ENCODE measurements around the gene HADHB. TPM values are rescaled to one million over a fixed set of nuclear protein-coding genes. Genes with fewer than 3 reads are reported as not detected.

Gene HADHB
- total and polyA plus RNA-seq, 10 of the 15 experiments (the other 5 are each of a cell fraction or from before 2014, with no cell fraction given) = 53.7 to 145 (median 85.5) TPM

DNA sequence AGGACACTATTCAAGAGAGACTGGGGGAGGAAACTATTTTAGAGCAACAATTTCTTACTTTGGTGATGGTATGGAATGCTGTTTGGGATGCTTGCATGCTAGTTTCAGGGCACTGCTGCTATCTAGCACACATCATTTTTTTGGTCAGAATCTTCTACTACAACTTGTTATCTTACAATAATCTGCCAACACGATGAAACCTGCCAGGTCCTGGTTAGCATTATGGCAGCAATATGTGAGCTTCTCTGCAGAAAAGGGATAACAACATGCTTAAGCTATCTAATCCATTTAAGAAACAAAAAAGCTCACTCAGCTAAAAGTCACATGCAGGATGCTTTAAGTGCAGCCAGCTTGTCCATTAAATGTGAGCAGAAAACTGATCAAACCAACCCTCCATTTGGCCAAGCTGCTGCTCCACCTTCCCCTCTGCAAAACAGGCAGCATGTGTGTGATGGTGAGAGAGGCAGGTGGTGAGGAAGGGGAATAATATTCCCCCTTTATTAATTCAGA lies 41.7 kb upstream of the HADHB start:
- H4K20me1 ChIP-seq (ENCODE audit: control insufficient read depth, insufficient read depth) = no peaks in the 10 kb centered on the region
- peaks cover 6% of the 10 kb centered on the region; the same call in 2 of the 3 replicates for H3K9me3 ChIP-seq (replicated peaks; ENCODE audit: control insufficient read depth, insufficient read depth, low read length)
- H3K4me1 ChIP-seq (ENCODE audit: control insufficient read depth, insufficient read depth, low read length) = no peaks in the 10 kb centered on the region
- no peaks in the 10 kb centered on the region for H3K27me3 ChIP-seq (replicated peaks in 1 of 2; ENCODE audit: control insufficient read depth in 2 of 2, insufficient read depth in 2 of 2, low read length in 1 of 2)
- no peak overlapping the region for H2AFZ ChIP-seq (ENCODE audit: control insufficient read depth, low read depth, low read length)
- ChIA-PET POLR2A (no interaction called here), CTCF (no interaction called here), SMC1A (ENCODE audit: uncharacterized antibody, unreplicated experiment) (interaction anchor here (0.6 kb wide), 1 partner anchor 8 kb away, joined by 3 read pairs; no protein-coding TSS in a partner anchor), RAD21 (ENCODE audit: unreplicated experiment) (no interaction called here)
- no peak overlapping the region for H3K4me2 ChIP-seq (ENCODE audit: control insufficient read depth, insufficient read depth)
- TSS peak; percentile 37 for BruUV-seq (replicated peaks)
- FAIRE-seq (no peak), DNase-seq (ENCODE audit: low read depth, low spot score) (no peak), ATAC-seq (no peak)
- 100% methylated on average over 1 of the region's 1 CpG for WGBS (ENCODE audit: insufficient coverage, insufficient replicate concordance, low lambda C conversion rate, missing lambda C conversion rate)
- H3K4me3 ChIP-seq = no peak overlapping the region
- intact Hi-C loops (cut with micrococcal nuclease; ENCODE audit: unreplicated experiment) = no loop called here
- H3K27ac ChIP-seq (ENCODE audit: control insufficient read depth, insufficient read depth) = no peak overlapping the region
- in situ Hi-C loops (cut with MboI) = no loop called here
- no peaks in the 10 kb centered on the region for H3K79me2 ChIP-seq (ENCODE audit: control insufficient read depth, insufficient read depth, low read length)
- TF ChIP-seq SMARCA5 (IDR thresholded peaks at IDR 0.05) = no peak
- TF ChIP-seq RAD51 (IDR thresholded peaks at IDR 0.05) = no peak
- no peak for TF ChIP-seq BHLHE40 (IDR thresholded peaks at IDR 0.05; ENCODE audit: borderline replicate concordance in 1 of 2, low read depth in 2 of 2, low read length in 1 of 2)
- TF ChIP-seq CHD2 (IDR thresholded peaks at IDR 0.05; ENCODE audit: borderline replicate concordance, low read depth, low read length) = no peak
- no peak for TF ChIP-seq PAX8 (IDR thresholded peaks at IDR 0.05)
- TF ChIP-seq, protein P1, sequence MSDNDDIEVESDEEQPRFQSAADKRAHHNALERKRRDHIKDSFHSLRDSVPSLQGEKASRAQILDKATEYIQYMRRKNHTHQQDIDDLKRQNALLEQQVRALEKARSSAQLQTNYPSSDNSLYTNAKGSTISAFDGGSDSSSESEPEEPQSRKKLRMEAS (IDR thresholded peaks at IDR 0.05; ENCODE audit: low read depth, low read length) = no peak
- TF ChIP-seq MXI1 (IDR thresholded peaks at IDR 0.05; ENCODE audit: low read depth, low read length) = no peak
- no peak for TF ChIP-seq SREBF1 (IDR thresholded peaks at IDR 0.05; ENCODE audit: low read length)
- no peak for TF ChIP-seq TCF3 (IDR thresholded peaks at IDR 0.05; ENCODE audit: borderline replicate concordance, insufficient read depth, low read depth, low read length)
- TF ChIP-seq NFYA (IDR thresholded peaks at IDR 0.05; ENCODE audit: borderline replicate concordance, low read depth, low read length) = no peak
- no peak for TF ChIP-seq POU2F2 (IDR thresholded peaks at IDR 0.05; ENCODE audit: borderline replicate concordance, low read depth, low read length)
- TF ChIP-seq ZSCAN29 (IDR thresholded peaks at IDR 0.05) = no peak
- TF ChIP-seq, protein P2, sequence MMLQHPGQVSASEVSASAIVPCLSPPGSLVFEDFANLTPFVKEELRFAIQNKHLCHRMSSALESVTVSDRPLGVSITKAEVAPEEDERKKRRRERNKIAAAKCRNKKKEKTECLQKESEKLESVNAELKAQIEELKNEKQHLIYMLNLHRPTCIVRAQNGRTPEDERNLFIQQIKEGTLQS (IDR thresholded peaks at IDR 0.05; ENCODE audit: borderline replicate concordance, extremely low read depth, low read depth, low read length) = no peak
- TF ChIP-seq, protein P3, sequence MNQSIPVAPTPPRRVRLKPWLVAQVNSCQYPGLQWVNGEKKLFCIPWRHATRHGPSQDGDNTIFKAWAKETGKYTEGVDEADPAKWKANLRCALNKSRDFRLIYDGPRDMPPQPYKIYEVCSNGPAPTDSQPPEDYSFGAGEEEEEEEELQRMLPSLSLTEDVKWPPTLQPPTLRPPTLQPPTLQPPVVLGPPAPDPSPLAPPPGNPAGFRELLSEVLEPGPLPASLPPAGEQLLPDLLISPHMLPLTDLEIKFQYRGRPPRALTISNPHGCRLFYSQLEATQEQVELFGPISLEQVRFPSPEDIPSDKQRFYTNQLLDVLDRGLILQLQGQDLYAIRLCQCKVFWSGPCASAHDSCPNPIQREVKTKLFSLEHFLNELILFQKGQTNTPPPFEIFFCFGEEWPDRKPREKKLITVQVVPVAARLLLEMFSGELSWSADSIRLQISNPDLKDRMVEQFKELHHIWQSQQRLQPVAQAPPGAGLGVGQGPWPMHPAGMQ (IDR thresholded peaks at IDR 0.05; ENCODE audit: borderline replicate concordance) = no peak
- no peak for TF ChIP-seq HDAC2 (IDR thresholded peaks at IDR 0.05)
- no peak for TF ChIP-seq POLR2A (IDR thresholded peaks at IDR 0.05; ENCODE audit: low read depth, low read length)
- TF ChIP-seq JUND (IDR thresholded peaks at IDR 0.05; ENCODE audit: low read depth, low read length) = no peak
- peaks cover 4 to 34% of the 10 kb centered on the region in 2 experiments for H3K36me3 ChIP-seq (ENCODE audit: control insufficient read depth in 2 of 2, insufficient read depth in 2 of 2, low read length in 1 of 2)
- H3K9ac ChIP-seq (ENCODE audit: control insufficient read depth, insufficient read depth, low read length) = no peak overlapping the region
